Measurements from ENCODE around the gene GNAI3. TPM values are rescaled to one million over a fixed set of nuclear protein-coding genes. Genes with fewer than 3 reads are reported as not detected.

GNAI3 gene
- total and polyA plus RNA-seq, 2 of the 13 experiments (the other 11 are each of a cell fraction or from before 2014, with no cell fraction given): 4.3 to 9.0 TPM

DNA sequence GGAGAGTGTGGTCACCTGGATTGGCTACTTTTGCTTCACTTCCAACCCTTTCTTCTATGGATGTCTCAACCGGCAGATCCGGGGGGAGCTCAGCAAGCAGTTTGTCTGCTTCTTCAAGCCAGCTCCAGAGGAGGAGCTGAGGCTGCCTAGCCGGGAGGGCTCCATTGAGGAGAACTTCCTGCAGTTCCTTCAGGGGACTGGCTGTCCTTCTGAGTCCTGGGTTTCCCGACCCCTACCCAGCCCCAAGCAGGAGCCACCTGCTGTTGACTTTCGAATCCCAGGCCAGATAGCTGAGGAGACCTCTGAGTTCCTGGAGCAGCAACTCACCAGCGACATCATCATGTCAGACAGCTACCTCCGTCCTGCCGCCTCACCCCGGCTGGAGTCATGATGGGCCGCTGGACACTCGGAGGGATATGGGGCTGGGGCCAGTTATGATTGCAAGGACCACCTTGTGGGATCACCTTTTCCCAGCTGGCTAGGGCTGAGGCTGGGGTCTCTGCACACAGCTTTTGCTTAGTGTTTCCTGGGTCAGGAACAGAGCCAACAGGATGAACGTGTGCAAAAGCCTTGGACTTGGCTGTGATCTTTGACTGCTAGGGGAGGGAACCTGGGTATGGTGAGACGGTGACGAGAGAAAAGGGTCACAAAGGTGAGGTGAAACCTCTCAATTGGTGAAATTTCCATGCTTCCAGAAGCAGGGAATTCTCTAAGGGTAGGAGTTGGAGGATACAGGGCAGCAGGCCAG, 4.3 kb upstream of the GNAI3 start (continued):
- TF ChIP-seq, protein P1, sequence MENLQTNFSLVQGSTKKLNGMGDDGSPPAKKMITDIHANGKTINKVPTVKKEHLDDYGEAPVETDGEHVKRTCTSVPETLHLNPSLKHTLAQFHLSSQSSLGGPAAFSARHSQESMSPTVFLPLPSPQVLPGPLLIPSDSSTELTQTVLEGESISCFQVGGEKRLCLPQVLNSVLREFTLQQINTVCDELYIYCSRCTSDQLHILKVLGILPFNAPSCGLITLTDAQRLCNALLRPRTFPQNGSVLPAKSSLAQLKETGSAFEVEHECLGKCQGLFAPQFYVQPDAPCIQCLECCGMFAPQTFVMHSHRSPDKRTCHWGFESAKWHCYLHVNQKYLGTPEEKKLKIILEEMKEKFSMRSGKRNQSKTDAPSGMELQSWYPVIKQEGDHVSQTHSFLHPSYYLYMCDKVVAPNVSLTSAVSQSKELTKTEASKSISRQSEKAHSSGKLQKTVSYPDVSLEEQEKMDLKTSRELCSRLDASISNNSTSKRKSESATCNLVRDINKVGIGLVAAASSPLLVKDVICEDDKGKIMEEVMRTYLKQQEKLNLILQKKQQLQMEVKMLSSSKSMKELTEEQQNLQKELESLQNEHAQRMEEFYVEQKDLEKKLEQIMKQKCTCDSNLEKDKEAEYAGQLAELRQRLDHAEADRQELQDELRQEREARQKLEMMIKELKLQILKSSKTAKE (CRISPR knock-in tag; IDR thresholded peaks at IDR 0.05; ENCODE audit: borderline replicate concordance): 0 out of 2 replicates have a peak, but pooled peaks have one; percentile 49
- TF ChIP-seq, protein P2, sequence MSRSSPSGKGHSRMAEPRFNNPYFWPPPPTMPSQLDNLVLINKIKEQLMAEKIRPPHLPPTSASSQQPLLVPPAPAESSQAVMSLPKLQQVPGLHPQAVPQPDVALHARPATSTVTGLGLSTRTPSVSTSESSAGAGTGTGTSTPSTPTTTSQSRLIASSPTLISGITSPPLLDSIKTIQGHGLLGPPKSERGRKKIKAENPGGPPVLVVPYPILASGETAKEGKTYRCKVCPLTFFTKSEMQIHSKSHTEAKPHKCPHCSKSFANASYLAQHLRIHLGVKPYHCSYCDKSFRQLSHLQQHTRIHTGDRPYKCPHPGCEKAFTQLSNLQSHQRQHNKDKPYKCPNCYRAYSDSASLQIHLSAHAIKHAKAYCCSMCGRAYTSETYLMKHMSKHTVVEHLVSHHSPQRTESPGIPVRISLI (CRISPR knock-in tag; IDR thresholded peaks at IDR 0.05; ENCODE audit: borderline replicate concordance): no peak
- TF ChIP-seq ZSCAN31 (CRISPR knock-in tag; IDR thresholded peaks at IDR 0.05; ENCODE audit: low read depth) (no peak), KAT8 (CRISPR knock-in tag; IDR thresholded peaks at IDR 0.05) (no peak), U2AF2 (IDR thresholded peaks at IDR 0.05; ENCODE audit: low read depth, low read length) (no peak), POLR2AphosphoS2 (IDR thresholded peaks at IDR 0.05; ENCODE audit: low read depth, low read length) (no peak), HNF4A (CRISPR knock-in tag; IDR thresholded peaks at IDR 0.05) (peak; percentile 60), ZMYM3 (CRISPR knock-in tag; IDR thresholded peaks at IDR 0.05) (0 out of 2 replicates have a peak, but pooled peaks have one; percentile 28), PAWR (CRISPR knock-in tag; IDR thresholded peaks at IDR 0.05; ENCODE audit: borderline replicate concordance) (no peak), SP140L (CRISPR knock-in tag; IDR thresholded peaks at IDR 0.05; ENCODE audit: borderline replicate concordance) (no peak), FOXM1 (CRISPR knock-in tag; IDR thresholded peaks at IDR 0.05) (no peak), ZNF331 (CRISPR knock-in tag; IDR thresholded peaks at IDR 0.05) (no peak), ZNF570 (CRISPR knock-in tag; IDR thresholded peaks at IDR 0.05; ENCODE audit: borderline replicate concordance) (no peak), MEIS1 (CRISPR knock-in tag; IDR thresholded peaks at IDR 0.05; ENCODE audit: borderline replicate concordance) (no peak), TCF7L2 (IDR thresholded peaks at IDR 0.05; ENCODE audit: low read depth, low read length) (no peak), ZNF619 (CRISPR knock-in tag; IDR thresholded peaks at IDR 0.05) (no peak), ZNF501 (CRISPR knock-in tag; IDR thresholded peaks at IDR 0.05) (no peak), HCFC1 (IDR thresholded peaks at IDR 0.05; ENCODE audit: low read depth, low read length) (no peak), GATAD2A (CRISPR knock-in tag; IDR thresholded peaks at IDR 0.05) (no peak)
- TF ChIP-seq, protein P3, sequence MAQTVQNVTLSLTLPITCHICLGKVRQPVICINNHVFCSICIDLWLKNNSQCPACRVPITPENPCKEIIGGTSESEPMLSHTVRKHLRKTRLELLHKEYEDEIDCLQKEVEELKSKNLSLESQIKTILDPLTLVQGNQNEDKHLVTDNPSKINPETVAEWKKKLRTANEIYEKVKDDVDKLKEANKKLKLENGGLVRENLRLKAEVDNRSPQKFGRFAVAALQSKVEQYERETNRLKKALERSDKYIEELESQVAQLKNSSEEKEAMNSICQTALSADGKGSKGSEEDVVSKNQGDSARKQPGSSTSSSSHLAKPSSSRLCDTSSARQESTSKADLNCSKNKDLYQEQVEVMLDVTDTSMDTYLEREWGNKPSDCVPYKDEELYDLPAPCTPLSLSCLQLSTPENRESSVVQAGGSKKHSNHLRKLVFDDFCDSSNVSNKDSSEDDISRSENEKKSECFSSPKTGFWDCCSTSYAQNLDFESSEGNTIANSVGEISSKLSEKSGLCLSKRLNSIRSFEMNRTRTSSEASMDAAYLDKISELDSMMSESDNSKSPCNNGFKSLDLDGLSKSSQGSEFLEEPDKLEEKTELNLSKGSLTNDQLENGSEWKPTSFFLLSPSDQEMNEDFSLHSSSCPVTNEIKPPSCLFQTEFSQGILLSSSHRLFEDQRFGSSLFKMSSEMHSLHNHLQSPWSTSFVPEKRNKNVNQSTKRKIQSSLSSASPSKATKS (CRISPR knock-in tag; IDR thresholded peaks at IDR 0.05): no peak
- TF ChIP-seq, protein P4, sequence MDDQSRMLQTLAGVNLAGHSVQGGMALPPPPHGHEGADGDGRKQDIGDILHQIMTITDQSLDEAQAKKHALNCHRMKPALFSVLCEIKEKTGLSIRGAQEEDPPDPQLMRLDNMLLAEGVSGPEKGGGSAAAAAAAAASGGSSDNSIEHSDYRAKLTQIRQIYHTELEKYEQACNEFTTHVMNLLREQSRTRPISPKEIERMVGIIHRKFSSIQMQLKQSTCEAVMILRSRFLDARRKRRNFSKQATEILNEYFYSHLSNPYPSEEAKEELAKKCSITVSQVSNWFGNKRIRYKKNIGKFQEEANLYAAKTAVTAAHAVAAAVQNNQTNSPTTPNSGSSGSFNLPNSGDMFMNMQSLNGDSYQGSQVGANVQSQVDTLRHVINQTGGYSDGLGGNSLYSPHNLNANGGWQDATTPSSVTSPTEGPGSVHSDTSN (CRISPR knock-in tag; IDR thresholded peaks at IDR 0.05; ENCODE audit: borderline replicate concordance): no peak
- TF ChIP-seq, protein P5, sequence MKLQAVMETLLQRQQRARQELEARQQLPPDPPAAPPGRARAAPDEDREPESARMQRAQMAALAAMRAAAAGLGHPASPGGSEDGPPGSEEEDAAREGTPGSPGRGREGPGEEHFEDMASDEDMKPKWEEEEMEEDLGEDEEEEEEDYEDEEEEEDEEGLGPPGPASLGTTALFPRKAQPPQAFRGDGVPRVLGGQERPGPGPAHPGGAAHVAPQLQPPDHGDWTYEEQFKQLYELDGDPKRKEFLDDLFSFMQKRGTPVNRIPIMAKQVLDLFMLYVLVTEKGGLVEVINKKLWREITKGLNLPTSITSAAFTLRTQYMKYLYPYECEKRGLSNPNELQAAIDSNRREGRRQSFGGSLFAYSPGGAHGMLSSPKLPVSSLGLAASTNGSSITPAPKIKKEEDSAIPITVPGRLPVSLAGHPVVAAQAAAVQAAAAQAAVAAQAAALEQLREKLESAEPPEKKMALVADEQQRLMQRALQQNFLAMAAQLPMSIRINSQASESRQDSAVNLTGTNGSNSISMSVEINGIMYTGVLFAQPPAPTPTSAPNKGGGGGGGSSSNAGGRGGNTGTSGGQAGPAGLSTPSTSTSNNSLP (IDR thresholded peaks at IDR 0.05; ENCODE audit: low read depth, low read length): no peak
